GM18520 (cell line): ENCODE results near the gene KRTAP9-1.
"Not testable (repeated sequence)": the region's sequence is repeated elsewhere in the genome, so short reads cannot be mapped to it uniquely, and the experiment has no call there.

Source experiments
- ATAC-seq: cut with Tn5 transposase; IDR thresholded peaks from one replicate; pipeline ENCODE4 v1.9.1; 2021; ENCODE audit not compliant: unreplicated experiment

KRTAP9-1 gene, protein sequence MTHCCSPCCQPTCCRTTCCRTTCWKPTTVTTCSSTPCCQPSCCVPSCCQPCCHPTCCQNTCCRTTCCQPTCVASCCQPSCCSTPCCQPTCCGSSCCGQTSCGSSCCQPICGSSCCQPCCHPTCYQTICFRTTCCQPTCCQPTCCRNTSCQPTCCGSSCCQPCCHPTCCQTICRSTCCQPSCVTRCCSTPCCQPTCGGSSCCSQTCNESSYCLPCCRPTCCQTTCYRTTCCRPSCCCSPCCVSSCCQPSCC

GRCh38 chr17:41189837-41190318 is at the start of gene KRTAP9-1:
KRTAP9-1 (plus strand) TSS chr17:41189887; CDS start chr17:41189887, 0 bp downstream.
- not testable (repeated sequence) for ATAC-seq

GRCh38 chr17:41140360-41141131 is 49.1 kb upstream of the KRTAP9-1 start, which contains the start of gene KRTAP4-6:
KRTAP4-6 (minus strand) TSS chr17:41140544; CDS start chr17:41140487, 57 bp downstream.
- no peak for ATAC-seq

GRCh38 chr17:41141361-41141760 is 48.3 kb upstream of the KRTAP9-1 start:
- ATAC-seq, result no peak

DNA sequence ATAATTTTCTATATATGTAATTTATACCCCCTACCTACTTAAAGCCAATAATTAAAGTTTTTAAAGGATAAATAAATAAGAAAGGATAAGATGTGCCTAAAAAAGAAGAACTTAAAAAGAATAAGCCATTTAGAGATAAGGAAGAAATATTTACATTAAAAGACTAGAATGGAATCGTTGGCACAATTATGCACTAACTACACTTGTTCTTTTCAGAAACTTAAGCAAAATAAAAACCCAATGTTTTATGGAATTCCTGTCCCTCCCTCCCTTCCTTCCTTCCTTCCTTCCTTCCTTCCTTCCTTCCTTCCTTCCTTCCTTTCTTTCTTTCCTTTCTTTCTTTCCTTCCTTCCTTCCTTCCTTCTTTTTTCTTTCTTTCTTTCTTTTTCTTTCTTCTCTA is 44.8 kb upstream of the KRTAP9-1 start:
- no peak for ATAC-seq

DNA sequence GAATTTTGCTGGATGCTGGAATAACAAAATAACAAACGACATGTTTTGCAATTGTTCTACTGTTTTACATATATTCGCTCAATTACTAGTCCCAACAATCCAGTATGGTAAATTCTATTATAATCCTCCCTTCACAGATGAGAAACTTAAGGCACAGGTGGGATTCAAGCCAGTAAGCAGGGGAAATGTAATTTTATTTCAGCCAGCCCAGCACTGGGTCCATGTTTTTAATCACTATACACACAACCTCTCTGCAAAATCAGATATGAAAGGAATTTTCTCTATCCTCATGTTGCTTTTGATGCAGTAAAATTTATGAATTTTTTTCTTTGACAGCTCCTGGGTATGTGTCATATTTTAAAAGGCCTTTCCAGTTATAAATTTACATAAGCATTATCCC is 44.4 kb upstream of the KRTAP9-1 start:
- ATAC-seq, result no peak

DNA sequence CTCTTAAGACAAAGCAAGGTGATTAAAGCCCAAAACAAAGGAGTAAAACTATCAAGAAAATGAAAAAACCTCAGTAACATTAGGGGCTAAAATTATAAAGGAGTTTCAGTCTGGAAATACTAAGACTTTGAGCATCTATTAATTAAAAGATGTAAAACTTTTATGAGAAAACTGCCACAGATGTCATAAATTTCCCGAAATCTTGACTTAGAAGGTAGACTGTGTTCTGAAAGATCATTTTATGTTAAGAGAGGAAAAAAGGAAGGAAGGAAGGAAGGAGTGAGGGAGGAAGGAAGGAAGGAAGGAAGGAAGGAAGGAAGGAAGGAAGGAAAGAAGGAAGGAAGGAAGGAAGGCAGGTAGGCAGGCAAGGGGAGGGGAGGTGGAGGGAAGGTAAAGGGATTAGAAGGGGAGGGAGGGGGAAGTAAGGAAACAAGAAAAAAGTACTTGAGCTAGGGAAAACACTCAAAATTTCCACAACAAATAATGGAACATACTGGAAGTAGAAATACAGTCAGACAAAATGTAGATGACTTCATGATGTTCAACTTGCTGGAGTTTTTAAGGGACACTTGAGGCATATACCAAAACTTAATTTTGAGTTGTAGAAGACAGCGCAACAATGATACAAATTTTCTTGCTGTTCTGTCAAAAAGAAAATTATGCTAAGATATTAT is 42.0 kb upstream of the KRTAP9-1 start:
- no peak for ATAC-seq

GRCh38 chr17:41148971-41149651 is 40.6 kb upstream of the KRTAP9-1 start:
- not testable (repeated sequence) for ATAC-seq

DNA sequence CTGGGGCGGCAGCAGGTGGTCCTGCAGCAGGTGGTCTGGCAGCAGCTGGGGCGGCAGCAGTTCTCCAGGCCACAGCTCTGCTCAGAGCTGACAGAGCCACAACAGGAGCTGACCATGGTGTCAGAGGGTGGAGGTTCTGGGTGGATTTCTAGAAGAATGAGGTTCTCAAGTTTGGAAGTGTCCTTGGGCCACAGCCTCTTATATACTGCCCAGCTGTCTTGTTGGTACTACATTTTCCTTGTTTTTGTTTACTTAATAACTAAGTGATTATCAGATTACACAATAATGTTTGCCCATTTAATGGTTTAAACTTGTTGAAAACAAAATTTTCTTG is 40.1 kb upstream of the KRTAP9-1 start, which contains the start of gene KRTAP4-5:
Gene KRTAP4-5, minus strand, starts transcription at position 174 of the 334 bp plus-strand sequence. Its CDS starts 58 bp downstream, at position 116.
- no peak for ATAC-seq

DNA sequence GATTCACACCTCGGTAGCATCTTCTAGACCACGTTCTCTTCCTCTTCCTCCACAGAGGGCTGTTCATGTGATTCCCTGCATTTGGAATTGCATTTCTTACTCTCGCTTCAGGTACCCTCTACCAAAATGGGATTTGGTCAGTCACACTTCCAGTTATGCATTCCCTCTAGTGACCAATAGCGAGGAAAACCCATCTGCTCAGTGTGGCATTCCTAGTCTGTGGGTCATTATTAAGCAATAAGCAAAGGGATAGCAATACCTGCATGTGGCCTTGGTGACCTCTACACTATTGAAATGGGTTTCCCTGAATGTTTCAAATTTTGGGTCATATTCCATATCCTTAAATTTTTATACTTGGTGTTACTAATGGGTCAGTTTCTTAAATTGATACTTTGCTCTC is 39.7 kb upstream of the KRTAP9-1 start:
- no peak for ATAC-seq

- no peak for ATAC-seq
Measured at GRCh38 chr17:41151525-41151924, 38.2 kb upstream of the KRTAP9-1 start.

DNA sequence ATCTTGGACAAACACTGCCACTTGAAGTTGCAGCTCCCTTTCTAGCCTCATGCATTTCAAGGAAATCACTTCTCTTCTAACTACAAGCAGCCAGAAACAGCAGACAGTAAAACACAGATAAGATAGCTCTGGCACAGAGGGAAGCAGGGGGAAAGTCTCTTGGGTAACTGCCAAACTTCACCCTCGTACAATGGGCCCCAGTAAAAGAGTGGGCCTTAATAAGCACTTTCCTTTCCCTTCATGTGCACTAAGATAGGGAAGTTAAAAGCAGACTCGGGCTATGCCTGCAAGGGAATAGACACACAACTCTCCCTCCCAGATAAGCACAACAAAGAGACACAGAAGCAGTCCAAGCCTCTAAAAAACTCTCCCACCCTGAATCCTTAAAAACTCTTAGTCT is 35.8 kb upstream of the KRTAP9-1 start:
- no peak for ATAC-seq

DNA sequence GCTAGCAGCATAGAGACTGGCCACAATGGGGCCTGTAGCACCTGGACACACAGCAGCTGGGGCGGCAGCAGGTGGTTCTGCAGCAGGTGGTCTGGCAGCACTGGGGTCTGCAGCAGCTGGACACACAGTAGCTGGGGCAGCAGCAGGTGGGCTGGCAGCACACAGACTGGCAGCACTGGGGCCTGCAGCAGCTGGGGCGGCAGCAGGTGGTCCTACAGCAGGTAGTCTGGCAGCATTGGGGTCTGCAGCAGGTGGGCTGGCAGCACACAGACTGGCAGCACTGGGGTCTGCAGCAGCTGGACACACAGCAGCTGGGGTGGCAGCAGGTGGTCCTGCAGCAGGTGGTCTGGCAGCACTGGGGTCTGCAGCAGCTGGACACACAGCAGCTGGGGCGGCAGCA is 29.5 kb upstream of the KRTAP9-1 start:
- not testable (repeated sequence) for ATAC-seq

DNA sequence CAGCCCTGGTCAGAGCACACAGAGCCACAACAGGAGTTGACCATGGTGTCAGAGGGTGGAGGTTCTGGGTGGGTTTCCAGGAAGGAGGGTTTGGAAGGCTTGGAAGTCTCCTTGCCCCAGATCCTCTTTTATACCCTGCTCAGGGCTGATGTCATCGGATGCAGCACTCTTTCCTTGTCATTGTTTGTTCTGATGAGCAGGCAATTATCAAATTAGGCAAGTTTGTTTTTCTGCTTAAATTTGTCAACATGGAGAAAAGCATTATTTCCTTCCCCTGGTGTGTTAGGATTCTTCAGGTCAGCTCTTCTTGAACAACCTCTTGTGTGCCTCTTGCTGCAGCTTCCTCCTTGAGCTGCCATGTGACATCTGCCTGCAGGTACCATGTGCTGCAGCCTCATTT is 29.0 kb upstream of the KRTAP9-1 start, which contains the start of gene KRTAP4-4:
Gene KRTAP4-4, minus strand, starts transcription at position 101 of the 400 bp plus-strand sequence. Its CDS starts 57 bp downstream, at position 44.
- ATAC-seq, result no peak

DNA sequence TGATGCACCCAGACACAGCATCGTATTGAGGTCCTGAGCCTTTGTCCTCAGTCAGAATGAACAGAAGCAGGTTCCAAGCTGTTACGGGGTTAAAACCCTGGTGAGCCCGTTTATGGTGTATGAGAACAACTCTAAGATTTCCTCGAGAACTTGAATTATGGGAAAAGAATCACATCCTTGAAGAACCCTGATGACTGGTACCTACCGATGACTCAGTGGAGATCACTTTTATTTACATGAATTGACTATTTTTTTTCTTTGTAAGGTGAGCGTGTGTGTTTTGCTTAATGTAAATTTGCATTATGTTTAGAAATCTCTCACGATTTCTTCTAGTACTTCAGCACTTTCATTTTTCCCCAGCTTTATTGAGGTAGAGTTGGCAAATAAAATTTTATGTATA is 25.9 kb upstream of the KRTAP9-1 start:
- ATAC-seq, result no peak

DNA sequence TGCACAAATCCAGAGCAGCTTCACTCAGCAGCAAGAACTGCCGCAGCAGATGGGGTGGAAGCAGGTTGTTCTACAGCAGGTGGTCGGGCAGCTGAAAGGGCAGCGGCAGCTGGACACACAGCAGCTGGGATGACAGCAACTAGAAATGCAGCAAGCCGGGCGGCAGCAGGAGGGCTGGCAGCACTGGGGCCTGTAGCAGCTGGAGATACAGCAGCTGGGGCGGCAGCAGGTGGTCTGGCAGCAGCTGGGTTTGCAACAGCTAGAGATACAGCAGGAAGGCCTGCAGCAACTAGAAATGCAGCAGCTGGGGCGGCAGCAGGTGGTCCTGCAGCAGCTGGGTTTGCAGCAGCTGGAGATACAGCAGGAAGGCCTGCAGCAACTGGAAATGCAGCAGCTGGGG is 22.1 kb upstream of the KRTAP9-1 start:
- no peak for ATAC-seq

GRCh38 chr17:41168121-41168520 is 21.6 kb upstream of the KRTAP9-1 start, which contains the start of gene KRTAP4-3:
KRTAP4-3 (minus strand) TSS chr17:41168221; CDS start chr17:41168172, 49 bp downstream.
- no peak for ATAC-seq

GRCh38 chr17:41171886-41172285 is 17.8 kb upstream of the KRTAP9-1 start:
- ATAC-seq, result no peak

- ATAC-seq, result no peak
Measured at GRCh38 chr17:41176744-41177387, 12.8 kb upstream of the KRTAP9-1 start.

DNA sequence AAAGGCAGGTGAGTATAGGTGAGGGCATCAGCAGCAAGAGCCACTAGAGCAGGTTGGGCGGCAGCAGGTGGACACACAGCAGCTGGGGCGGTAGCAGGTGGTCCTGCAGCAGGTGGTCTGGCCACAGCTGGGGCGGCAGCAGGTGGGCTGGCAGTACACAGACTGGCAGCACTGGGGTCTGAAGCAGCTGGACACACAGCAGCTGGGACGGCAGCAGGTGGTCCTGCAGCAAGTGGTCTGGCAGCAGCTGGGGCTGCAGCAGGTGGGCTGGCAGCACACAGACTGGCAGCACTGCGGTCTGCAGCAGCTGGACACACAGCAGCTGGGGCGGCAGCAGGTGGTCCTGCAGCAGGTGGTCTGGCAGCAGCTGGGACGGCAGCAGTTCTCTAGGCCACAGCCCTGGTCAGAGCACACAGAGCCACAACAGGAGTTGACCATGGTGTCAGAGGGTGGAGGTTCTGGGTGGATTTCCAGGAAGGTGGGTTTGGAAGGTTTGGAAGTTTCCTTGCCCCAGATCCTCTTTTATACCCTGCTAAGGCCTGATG is 11.9 kb upstream of the KRTAP9-1 start, which contains the start of gene KRTAP4-2:
Gene KRTAP4-2, minus strand, starts transcription at position 495 of the 545 bp plus-strand sequence. Its CDS starts 57 bp downstream, at position 438.
- no peak for ATAC-seq

DNA sequence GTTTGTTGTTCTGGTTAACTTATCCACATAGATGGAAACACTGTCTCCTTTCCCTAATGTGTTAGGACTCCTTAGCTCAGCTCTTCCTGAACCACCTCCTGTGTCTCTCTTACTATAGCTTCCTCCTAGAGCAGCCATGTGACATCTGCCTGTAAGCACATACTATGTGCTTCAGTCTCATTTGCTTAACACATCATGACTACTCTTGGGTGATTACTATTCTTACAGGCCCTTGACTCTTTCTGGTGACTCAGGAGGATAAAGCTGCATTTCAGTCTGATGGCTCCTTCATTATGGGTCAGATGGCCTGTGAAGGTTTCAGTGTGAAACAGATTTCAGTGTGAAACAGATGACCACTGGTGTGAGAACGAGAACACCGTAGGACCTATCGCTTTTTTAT is 11.3 kb upstream of the KRTAP9-1 start:
- ATAC-seq, result no peak
